ENCODE measurements around the gene SLC1A1.

SLC1A1 gene

GRCh38 chr9:4495537-4495936, 5.3 kb downstream of the SLC1A1 start:
- H3K4me3 ChIP-seq (ENCODE audit: low read length) = no peak overlapping the region
- TF ChIP-seq ZNF274 (IDR thresholded peaks at IDR 0.05; ENCODE audit: low read depth, low read length) = no peak

GRCh38 chr9:4496497-4496896, 6.2 kb downstream of the SLC1A1 start:
- no peak overlapping the region for H3K4me3 ChIP-seq (ENCODE audit: low read length)
- no peak for TF ChIP-seq ZNF274 (IDR thresholded peaks at IDR 0.05; ENCODE audit: low read depth, low read length)

- no peak for TF ChIP-seq ZNF274 (IDR thresholded peaks at IDR 0.05; ENCODE audit: low read depth, low read length)
- no peak overlapping the region for H3K4me3 ChIP-seq (ENCODE audit: low read length)
Measured at GRCh38 chr9:4497395-4497794, 7.1 kb downstream of the SLC1A1 start.

- H3K4me3 ChIP-seq (ENCODE audit: low read length) = no peak overlapping the region
- TF ChIP-seq ZNF274 (IDR thresholded peaks at IDR 0.05; ENCODE audit: low read depth, low read length) = no peak
Measured at GRCh38 chr9:4497855-4498254, 7.6 kb downstream of the SLC1A1 start.

GRCh38 chr9:4499917-4500316, 9.6 kb downstream of the SLC1A1 start:
- no peak for TF ChIP-seq ZNF274 (IDR thresholded peaks at IDR 0.05; ENCODE audit: low read depth, low read length)
- H3K4me3 ChIP-seq (ENCODE audit: low read length) = no peak overlapping the region

- no peak for TF ChIP-seq ZNF274 (IDR thresholded peaks at IDR 0.05; ENCODE audit: low read depth, low read length)
Measured at GRCh38 chr9:4501147-4501507, 10.9 kb downstream of the SLC1A1 start.

GRCh38 chr9:4502444-4502843, 12.2 kb downstream of the SLC1A1 start:
- no peak for TF ChIP-seq ZNF274 (IDR thresholded peaks at IDR 0.05; ENCODE audit: low read depth, low read length)
- H3K4me3 ChIP-seq (ENCODE audit: low read length) = no peak overlapping the region

More at GRCh38 chr9:4501147-4501507, 10.9 kb downstream of the SLC1A1 start:
- no peak overlapping the region for H3K4me3 ChIP-seq (ENCODE audit: low read length)

- TF ChIP-seq ZNF274 (IDR thresholded peaks at IDR 0.05; ENCODE audit: low read depth, low read length) = no peak
- H3K4me3 ChIP-seq (ENCODE audit: low read length) = no peak overlapping the region
Measured at GRCh38 chr9:4503103-4503502, 12.8 kb downstream of the SLC1A1 start.

GRCh38 chr9:4504250-4504649, 14.0 kb downstream of the SLC1A1 start:
- H3K4me3 ChIP-seq (ENCODE audit: low read length) = no peak overlapping the region
- no peak for TF ChIP-seq ZNF274 (IDR thresholded peaks at IDR 0.05; ENCODE audit: low read depth, low read length)

- TF ChIP-seq ZNF274 (IDR thresholded peaks at IDR 0.05; ENCODE audit: low read depth, low read length) = no peak
- no peak overlapping the region for H3K4me3 ChIP-seq (ENCODE audit: low read length)
Measured at GRCh38 chr9:4506490-4506889, 16.2 kb downstream of the SLC1A1 start.

GRCh38 chr9:4507306-4508130, 17.2 kb downstream of the SLC1A1 start:
- no peak for TF ChIP-seq ZNF274 (IDR thresholded peaks at IDR 0.05; ENCODE audit: low read depth, low read length)
- no peak overlapping the region for H3K4me3 ChIP-seq (ENCODE audit: low read length)

GRCh38 chr9:4508246-4508906, 18.1 kb downstream of the SLC1A1 start:
- H3K4me3 ChIP-seq (ENCODE audit: low read length) = no peak overlapping the region
- TF ChIP-seq ZNF274 (IDR thresholded peaks at IDR 0.05; ENCODE audit: low read depth, low read length) = no peak

GRCh38 chr9:4508907-4509589, 18.8 kb downstream of the SLC1A1 start:
- no peak overlapping the region for H3K4me3 ChIP-seq (ENCODE audit: low read length)
- no peak for TF ChIP-seq ZNF274 (IDR thresholded peaks at IDR 0.05; ENCODE audit: low read depth, low read length)

- no peak for TF ChIP-seq ZNF274 (IDR thresholded peaks at IDR 0.05; ENCODE audit: low read depth, low read length)
- H3K4me3 ChIP-seq (ENCODE audit: low read length) = no peak overlapping the region
Measured at GRCh38 chr9:4509590-4509984, 19.3 kb downstream of the SLC1A1 start.
